SU-DHL-6 (cell line): Measurements from ENCODE around the gene BIN2.
"Not testable (repeated sequence)": the region's sequence is repeated elsewhere in the genome, so short reads cannot be mapped to it uniquely, and the experiment has no call there.

Experiments
- H2AFZ ChIP-seq: fragments of 200-600 bp; sonication (generic); 2 replicates; pipeline ENCODE4 v1.6.1; 2014; ENCODE audit warnings: low read depth, mild to moderate bottlenecking, moderate library complexity, mixed read lengths, antibody characterized with exemption, low read length; ENCODE audit not compliant: severe bottlenecking
- H3F3A ChIP-seq: fragments of 200-600 bp; shearing (Covaris generic); 2 replicates; pipeline ENCODE4 v1.6.0; 2016; ENCODE audit warnings: antibody characterized with exemption, mild to moderate bottlenecking; ENCODE audit not compliant: insufficient read depth
- H3K27ac ChIP-seq: fragments of 200-600 bp; sonication (generic); 2 replicates; pipeline ENCODE4 v1.5.1; 2016; ENCODE audit warnings: low read depth, mild to moderate bottlenecking, low read length, moderate library complexity, mixed read lengths
- H3K27me3 ChIP-seq: fragments of 200-600 bp; sonication (generic), shearing (Covaris generic); 2 replicates; pipeline ENCODE4 v1.6.0; 2014; ENCODE audit warnings: mild to moderate bottlenecking, low read length
- H3K36me3 ChIP-seq: fragments of 200-600 bp; sonication (generic); 2 replicates; pipeline ENCODE4 v1.6.1; 2014; ENCODE audit warnings: mild to moderate bottlenecking, low read length, mixed read lengths
- H3K4me2 ChIP-seq: fragments of 300-600, 200-600 bp; shearing (Covaris generic), sonication (generic); 2 replicates; pipeline ENCODE4 v1.6.0; 2014; ENCODE audit warnings: low read length, low read depth, mild to moderate bottlenecking; ENCODE audit not compliant: poor library complexity, severe bottlenecking
- H3K4me3 ChIP-seq: fragments of 200-600 bp; sonication (generic); 2 replicates; pipeline ENCODE4 v1.5.1; 2014; ENCODE audit warnings: antibody characterized with exemption, low read length, mild to moderate bottlenecking, mixed read lengths; ENCODE audit not compliant: insufficient read depth, poor library complexity, severe bottlenecking
- H3K79me2 ChIP-seq: fragments of 200-600 bp; sonication (generic); 2 replicates; pipeline ENCODE4 v1.6.1; 2014; ENCODE audit warnings: mild to moderate bottlenecking, low read length, moderate library complexity; ENCODE audit not compliant: insufficient read depth
- H3K9ac ChIP-seq: fragments of 200-600 bp; sonication (generic); 2 replicates; pipeline ENCODE4 v1.7.0; 2014; ENCODE audit warnings: mild to moderate bottlenecking, low read length
- H3K9me2 ChIP-seq: fragments of 200-600 bp; sonication (generic); replicated peaks from 2 replicates; pipeline ENCODE4 v1.6.1; 2014; ENCODE audit warnings: low read length; ENCODE audit not compliant: insufficient read depth
- H3K9me3 ChIP-seq: fragments of 200-600 bp; sonication (generic); 2 replicates; pipeline ENCODE4 v1.6.1; 2014; ENCODE audit warnings: low read length, mixed read lengths; ENCODE audit not compliant: insufficient read depth
- H4K20me1 ChIP-seq: fragments of 200-600 bp; sonication (generic); 2 replicates; pipeline ENCODE4 v1.6.1; 2014; ENCODE audit warnings: low read depth, mild to moderate bottlenecking, antibody characterized with exemption, low read length, moderate library complexity, mixed read lengths
- CTCF ChIP-seq: fragments of 200-600 bp; sonication (generic); IDR thresholded peaks from one replicate; pipeline ENCODE4 v1.5.1; 2017; ENCODE audit warnings: antibody characterized with exemption, mild to moderate bottlenecking, low read length, moderate library complexity; ENCODE audit not compliant: insufficient read depth, poor library complexity, severe bottlenecking
- EZH2phosphoT487 ChIP-seq: fragments of 200-600 bp; sonication (generic), shearing (Covaris generic); conservative IDR thresholded peaks from 2 replicates; pipeline ENCODE4 v1.6.1; 2018; ENCODE audit warnings: mild to moderate bottlenecking, antibody characterized with exemption, low read length, moderate library complexity, mixed read lengths

The BIN2 gene

GRCh38 chr12:51295651-51296050 is 28.3 kb downstream of the BIN2 start:
- Histone ChIP-seq H3K36me3 (no peaks in the 10 kb centered on the region), H3K4me3 (no peak overlapping the region), H4K20me1 (no peaks in the 10 kb centered on the region), H3K9me2 (no peaks in the 10 kb centered on the region), H3F3A (no peaks in the 10 kb centered on the region), H3K9ac (no peak overlapping the region), H3K9me3 (no peaks in the 10 kb centered on the region), H3K27me3 (no peaks in the 10 kb centered on the region), H3K4me2 (no peak overlapping the region), H3K79me2 (no peaks in the 10 kb centered on the region), H2AFZ (no peak overlapping the region), H3K27ac (no peak overlapping the region)
- TF ChIP-seq CTCF = no peak
- no peak for TF ChIP-seq EZH2phosphoT487

- not testable (repeated sequence) for H3K79me2 ChIP-seq, H3F3A ChIP-seq, H3K36me3 ChIP-seq, H3K27me3 ChIP-seq, H3K4me2 ChIP-seq, H3K9ac ChIP-seq, H4K20me1 ChIP-seq, H3K9me2 ChIP-seq, H3K9me3 ChIP-seq, H3K27ac ChIP-seq, H2AFZ ChIP-seq, H3K4me3 ChIP-seq
These were observed 29.9 kb downstream of the BIN2 start for GRCh38 chr12:51294097-51294496.

- Histone ChIP-seq H4K20me1 (no peaks in the 10 kb centered on the region), H3F3A (no peaks in the 10 kb centered on the region), H2AFZ (no peak overlapping the region), H3K79me2 (no peaks in the 10 kb centered on the region), H3K9me3 (no peaks in the 10 kb centered on the region), H3K27me3 (no peaks in the 10 kb centered on the region), H3K36me3 (no peaks in the 10 kb centered on the region), H3K9me2 (no peaks in the 10 kb centered on the region), H3K4me3 (no peak overlapping the region), H3K4me2 (no peak overlapping the region), H3K27ac (no peak overlapping the region), H3K9ac (no peak overlapping the region)
- TF ChIP-seq EZH2phosphoT487 (no peak), CTCF (no peak)
These were observed 30.3 kb downstream of the BIN2 start for GRCh38 chr12:51293696-51294095.

GRCh38 chr12:51291603-51292513 is 32.1 kb downstream of the BIN2 start:
- not testable (repeated sequence) for H3F3A ChIP-seq, H3K9me2 ChIP-seq, H3K79me2 ChIP-seq, H3K4me3 ChIP-seq, H3K9me3 ChIP-seq, H4K20me1 ChIP-seq, H3K36me3 ChIP-seq, H3K27ac ChIP-seq, H3K27me3 ChIP-seq, H3K9ac ChIP-seq
- TF ChIP-seq CTCF = peak; percentile 10
- H3K4me2 ChIP-seq = peak overlapping the region; percentile 23
- H2AFZ ChIP-seq = peak overlapping the region; percentile 83
